Subcutaneous adipose tissue (tissue), 4 donors: ENCODE results near the gene LARP6. TPM values are rescaled to one million over a fixed set of nuclear protein-coding genes. Genes with fewer than 3 reads are reported as not detected.

Experiments
- CTCF ChIP-seq: fragments of 450-650 bp; IDR thresholded peaks from one replicate; pipeline ENCODE4 v1.5.1; 2016; ENCODE audit warnings: low read depth, mild to moderate bottlenecking, control low read depth, antibody characterized with exemption, moderate library complexity
- total RNA-seq, 4 donors: library from RNA; depleted of rRNA; stranded (reverse); fragments of >200 nt; gene quantifications; one replicate each; pipeline ENCODE4 v1.1.0, GENCODE V29; 2016

LARP6 gene
- total RNA-seq, 4 donors from 2014 or later, result 42.9 to 139 (median 61.2) TPM

GRCh38 chr15:70856884-70857561 lies 3.1 kb upstream of the LARP6 start:
- no peak for TF ChIP-seq CTCF

DNA sequence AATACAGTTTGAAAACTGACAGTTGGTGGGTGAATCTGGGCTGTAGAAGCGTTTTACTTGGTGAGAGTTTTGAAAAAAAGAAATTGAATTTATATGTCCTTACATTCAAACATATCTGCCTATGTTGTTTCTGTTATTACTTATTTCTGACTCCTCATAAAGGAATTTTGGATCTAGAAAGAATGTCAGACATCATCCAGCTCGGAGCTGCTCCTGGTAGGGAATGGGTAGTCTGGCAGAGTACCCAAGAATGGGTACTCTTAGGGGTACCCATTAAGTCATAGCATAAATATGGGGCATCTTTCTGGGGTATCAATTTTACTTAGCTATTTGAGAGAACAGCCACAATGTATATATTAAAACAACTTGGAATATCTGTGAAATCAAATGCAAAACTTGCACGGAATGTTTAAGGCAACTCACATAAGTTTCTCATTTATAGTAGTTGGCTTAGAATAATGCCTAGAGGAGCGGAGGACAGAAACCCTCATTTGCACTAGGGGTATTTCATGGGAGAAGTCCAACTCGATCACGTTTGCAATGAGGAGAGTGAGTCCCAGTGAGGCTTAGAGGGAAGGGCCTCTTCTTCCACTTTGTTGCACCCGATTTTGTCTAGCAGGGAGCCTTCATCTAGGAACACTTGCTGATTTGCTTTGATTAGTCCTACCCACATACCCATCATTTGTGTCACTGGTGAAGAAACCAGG lies 2.4 kb upstream of the LARP6 start:
- no peak for TF ChIP-seq CTCF

DNA sequence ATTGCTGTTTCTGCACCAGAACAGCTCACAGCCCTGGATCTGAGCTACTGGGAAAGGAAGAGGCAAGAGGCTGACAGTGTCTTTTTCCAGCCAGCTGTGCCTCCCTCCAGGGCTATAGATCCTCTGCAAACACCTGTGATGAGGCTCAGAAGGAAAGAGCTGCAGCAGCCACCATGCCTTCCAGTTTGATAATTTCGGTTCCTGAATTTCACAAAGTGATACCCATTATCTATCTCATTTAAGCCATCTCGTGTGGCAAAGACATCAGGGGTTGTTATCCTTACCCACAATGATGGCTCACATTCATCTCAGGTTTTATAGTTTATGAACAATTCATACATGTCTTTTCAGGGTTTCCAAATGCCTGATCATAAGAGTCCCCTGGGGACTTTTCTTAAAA lies 1.8 kb upstream of the LARP6 start:
- no peak for TF ChIP-seq CTCF

DNA sequence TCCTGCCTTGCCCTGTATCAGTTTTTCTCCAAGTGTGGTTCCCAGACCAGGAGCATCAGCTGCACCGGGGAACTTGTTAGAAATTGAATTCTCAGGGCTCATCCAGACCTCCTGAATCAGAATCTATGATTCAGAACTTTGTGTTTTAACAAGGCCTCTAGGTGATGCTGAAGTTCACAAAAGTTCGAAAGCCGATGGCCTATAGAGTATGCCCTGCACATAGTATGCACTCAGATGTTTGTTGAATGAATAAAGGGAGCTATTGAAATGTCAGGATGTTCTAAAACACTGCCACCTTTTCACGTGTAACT lies 664 bp upstream of the LARP6 start:
- TF ChIP-seq CTCF, result no peak

GRCh38 chr15:70853318-70853972 lies 512 bp downstream of the LARP6 start:
- TF ChIP-seq CTCF, result no peak

- no peak for TF ChIP-seq CTCF
These were observed 1.2 kb downstream of the LARP6 start for GRCh38 chr15:70852501-70853317.

DNA sequence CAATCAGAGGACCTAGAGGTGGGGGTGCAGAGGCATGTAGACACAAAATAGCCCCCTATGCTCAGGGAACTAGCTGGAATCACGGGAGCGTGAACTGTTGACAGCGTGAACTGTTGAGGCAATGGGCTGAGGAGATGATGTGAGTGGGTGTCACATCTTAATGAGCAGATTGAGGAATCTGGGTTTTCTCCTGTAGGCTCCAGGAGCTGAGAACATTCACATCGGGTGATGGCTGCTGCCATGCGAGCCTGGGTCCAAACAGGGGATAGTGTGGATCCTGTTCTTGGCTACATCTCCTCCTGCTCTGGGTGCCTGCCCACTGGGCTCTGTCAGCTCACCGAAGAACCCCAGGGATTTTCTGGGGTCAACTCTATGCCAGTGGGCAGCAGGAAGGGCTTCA lies 2.1 kb downstream of the LARP6 start:
- no peak for TF ChIP-seq CTCF
